Endothelial cell of umbilical vein (primary cell): ENCODE measurements around the gene HECTD1. TPM values are rescaled to one million over a fixed set of nuclear protein-coding genes. Genes with fewer than 3 reads are reported as not detected.
A peak's percentile ranks its signal among the peaks of the same experiment; 100 is the strongest.
"Not testable (repeated sequence)": the region's sequence is repeated elsewhere in the genome, so short reads cannot be mapped to it uniquely, and the experiment has no call there.

ENCODE experiments used
- BruUV-seq: library from RNA; stranded (reverse); fragments of 400-500 nt; replicated peaks from 2 replicates; lab custom pipeline; 2021; lab: Mats Ljungman, UMichigan
- CTCF ChIA-PET: fragments of 300-600, 350-600 bp; sonication (Branson Sonifier 250); formaldehyde crosslinking; loops from one replicate; lab custom pipeline; 2021; ENCODE audit warnings: antibody characterized with exemption, inconsistent platforms; lab: Charles Lee
- POLR2A ChIA-PET: fragments of 300-600, 350-600 bp; sonication (Branson Sonifier 250); formaldehyde crosslinking; loops from one replicate; lab custom pipeline; 2021; ENCODE audit warnings: antibody characterized with exemption, inconsistent platforms; lab: Charles Lee
- DNase-seq: peaks from one replicate; pipeline ENCODE4 v3.0.0-alpha.2; 2011; ENCODE audit warnings: low read depth, low spot score
- FAIRE-seq: peaks from 2 replicates; lab custom pipeline; 2011; peaks lifted over from hg19 to GRCh38; lab: Jason Lieb, UNC
- H2AFZ ChIP-seq: 2 replicates; pipeline ENCODE4 v1.6.0; 2012; ENCODE audit warnings: low read depth, low read length, control low read depth, inconsistent platforms
- H3K27ac ChIP-seq: 2 replicates; pipeline ENCODE4 v1.5.1; 2011; ENCODE audit warnings: low read depth, mild to moderate bottlenecking, control low read depth, low read length, moderate library complexity; ENCODE audit not compliant: insufficient read depth
- H3K27me3 ChIP-seq, 2 experiments: 2 replicates each; pipeline versions ENCODE4 v1.6.0 to v1.6.1; 2011; ENCODE audit warnings: low read length in 2 of 2, mixed read lengths in 1 of 2; ENCODE audit not compliant: control insufficient read depth in 2 of 2, insufficient read depth in 2 of 2
- H3K36me3 ChIP-seq, 2 experiments: 2 replicates in 1 of 2; 3 replicates in 1 of 2; pipeline ENCODE4 v1.5.1; 2011; ENCODE audit warnings: low read length in 2 of 2, mild to moderate bottlenecking in 1 of 2, moderate library complexity in 1 of 2; ENCODE audit not compliant: control insufficient read depth in 2 of 2, insufficient read depth in 2 of 2; ENCODE audit errors: extremely low read depth in 1 of 2
- H3K4me1 ChIP-seq: 3 replicates; pipeline ENCODE4 v1.5.1; 2011; ENCODE audit warnings: mild to moderate bottlenecking, low read length; ENCODE audit not compliant: control insufficient read depth, insufficient read depth; ENCODE audit errors: extremely low read depth
- H3K4me2 ChIP-seq: 2 replicates; pipeline ENCODE4 v1.6.1; 2011; ENCODE audit warnings: low read length, control low read depth, mixed read lengths; ENCODE audit not compliant: insufficient read depth
- H3K4me3 ChIP-seq, 3 experiments: fragments of 200-600 bp in 1 of 3; sonication (generic), shearing (Covaris generic) in 1 of 3; replicated peaks in 1 of 3; 2 replicates each; pipeline ENCODE4 v1.5.1; 2011 to 2016; ENCODE audit warnings: control low read depth in 3 of 3, low read length in 3 of 3, mild to moderate bottlenecking in 2 of 3, inconsistent platforms in 1 of 3, low read depth in 1 of 3, moderate library complexity in 1 of 3; ENCODE audit not compliant: insufficient read depth in 1 of 3
- H3K79me2 ChIP-seq: 2 replicates; pipeline ENCODE4 v1.6.0; 2012; ENCODE audit warnings: low read length, inconsistent platforms; ENCODE audit not compliant: control insufficient read depth, insufficient read depth
- H3K9ac ChIP-seq: replicated peaks from 2 replicates; pipeline ENCODE3; 2011; ENCODE audit warnings: low read length, control low read depth; ENCODE audit not compliant: insufficient read depth; ENCODE audit errors: extremely low read depth
- H3K9me1 ChIP-seq: replicated peaks from 3 replicates; pipeline ENCODE4 v1.6.0; 2011; ENCODE audit warnings: mild to moderate bottlenecking, low read length; ENCODE audit not compliant: control insufficient read depth, insufficient read depth; ENCODE audit errors: extremely low read depth
- H3K9me3 ChIP-seq: replicated peaks from 2 replicates; pipeline ENCODE4 v1.5.1; 2012; ENCODE audit warnings: low read length, inconsistent platforms; ENCODE audit not compliant: control insufficient read depth, insufficient read depth
- H4K20me1 ChIP-seq: replicated peaks from 2 replicates; pipeline ENCODE3; 2011; ENCODE audit warnings: mild to moderate bottlenecking, low read length; ENCODE audit not compliant: control insufficient read depth, insufficient read depth; ENCODE audit errors: extremely low read depth
- EZH2 ChIP-seq: IDR thresholded peaks from 2 replicates; pipeline ENCODE4 v1.6.1; 2012; ENCODE audit warnings: borderline replicate concordance, low read depth, mild to moderate bottlenecking, moderate library complexity, low read length, inconsistent platforms; ENCODE audit not compliant: severe bottlenecking
- FOS ChIP-seq: IDR thresholded peaks from 2 replicates; pipeline ENCODE4 v1.6.1; 2011; ENCODE audit warnings: mild to moderate bottlenecking, low read length, moderate library complexity, borderline replicate concordance; ENCODE audit not compliant: insufficient read depth
- GATA2 ChIP-seq: IDR thresholded peaks from 2 replicates; pipeline ENCODE4 v1.7.0; 2011; ENCODE audit warnings: low read depth, mild to moderate bottlenecking, moderate library complexity, mixed read lengths, low read length; ENCODE audit not compliant: insufficient read length, insufficient read depth
- JUN ChIP-seq: IDR thresholded peaks from 2 replicates; pipeline ENCODE4 v1.6.1; 2011; ENCODE audit warnings: borderline replicate concordance, low read depth; ENCODE audit not compliant: insufficient read length, insufficient read depth
- MYC ChIP-seq: IDR thresholded peaks from one replicate; pipeline ENCODE4 v1.6.1; 2011; ENCODE audit warnings: mild to moderate bottlenecking, low read depth, low read length
- POLR2A ChIP-seq: IDR thresholded peaks from 2 replicates; pipeline ENCODE4 v1.6.1; 2012; ENCODE audit warnings: low read depth, mild to moderate bottlenecking, control low read depth, low read length
- POLR2AphosphoS5 ChIP-seq: IDR thresholded peaks from 2 replicates; pipeline ENCODE4 v1.6.1; 2012; ENCODE audit warnings: low read depth, mild to moderate bottlenecking, control low read depth, low read length, moderate library complexity; ENCODE audit not compliant: insufficient read depth
- dilution Hi-C: fragments of 300-500 bp; cut with MboI; formaldehyde crosslinking; loops from one replicate; pipeline ENCODE4 v1.15.0; 2019; ENCODE audit warnings: low sequenced_read_pairs; ENCODE audit not compliant: extremely low pct_ligation_motif_present
- intact Hi-C: fragments of 100-400 bp; cut with micrococcal nuclease; formaldehyde crosslinking; loops from one replicate; pipeline ENCODE4 v1.10.0; 2022
- polyA plus RNA-seq, 4 experiments: library from polyadenylated mRNA; depleted of rRNA in 3 of 4; stranded (reverse) in 3 of 4; unstranded in 1 of 4; fragments of >200 nt; gene quantifications; 2 replicates each; pipeline versions ENCODE4 v1.2.1 to v1.2.3, GENCODE V29; 2011 to 2012; ENCODE audit warnings: missing spikeins in 1 of 4
- total RNA-seq: library from RNA; stranded (reverse); gene quantifications from 2 replicates; pipeline ENCODE4 v1.2.3, GENCODE V29; 2021
- TF ChIP-seq, protein P1 (sequence below), 2 donors: IDR thresholded peaks; 1 replicate in 1 of 2; 2 replicates in 1 of 2; pipeline ENCODE4 v1.5.1; 2011; ENCODE audit warnings: low read length in 2 of 2, mild to moderate bottlenecking in 2 of 2, moderate library complexity in 2 of 2, control low read depth in 1 of 2, inconsistent platforms in 1 of 2, low read depth in 1 of 2; ENCODE audit not compliant: insufficient read depth in 1 of 2; ENCODE audit errors: extremely low read depth in 1 of 2
- TF ChIP-seq, protein P2 (sequence below): IDR thresholded peaks from 2 replicates; pipeline ENCODE4 v1.6.1; 2011; ENCODE audit not compliant: insufficient read depth, insufficient read length

Gene HECTD1
- total and polyA plus RNA-seq, 2 donors (not counting 3 experiments of a cell fraction or from before 2014, with no cell fraction given) = 67.9 to 181 TPM

DNA sequence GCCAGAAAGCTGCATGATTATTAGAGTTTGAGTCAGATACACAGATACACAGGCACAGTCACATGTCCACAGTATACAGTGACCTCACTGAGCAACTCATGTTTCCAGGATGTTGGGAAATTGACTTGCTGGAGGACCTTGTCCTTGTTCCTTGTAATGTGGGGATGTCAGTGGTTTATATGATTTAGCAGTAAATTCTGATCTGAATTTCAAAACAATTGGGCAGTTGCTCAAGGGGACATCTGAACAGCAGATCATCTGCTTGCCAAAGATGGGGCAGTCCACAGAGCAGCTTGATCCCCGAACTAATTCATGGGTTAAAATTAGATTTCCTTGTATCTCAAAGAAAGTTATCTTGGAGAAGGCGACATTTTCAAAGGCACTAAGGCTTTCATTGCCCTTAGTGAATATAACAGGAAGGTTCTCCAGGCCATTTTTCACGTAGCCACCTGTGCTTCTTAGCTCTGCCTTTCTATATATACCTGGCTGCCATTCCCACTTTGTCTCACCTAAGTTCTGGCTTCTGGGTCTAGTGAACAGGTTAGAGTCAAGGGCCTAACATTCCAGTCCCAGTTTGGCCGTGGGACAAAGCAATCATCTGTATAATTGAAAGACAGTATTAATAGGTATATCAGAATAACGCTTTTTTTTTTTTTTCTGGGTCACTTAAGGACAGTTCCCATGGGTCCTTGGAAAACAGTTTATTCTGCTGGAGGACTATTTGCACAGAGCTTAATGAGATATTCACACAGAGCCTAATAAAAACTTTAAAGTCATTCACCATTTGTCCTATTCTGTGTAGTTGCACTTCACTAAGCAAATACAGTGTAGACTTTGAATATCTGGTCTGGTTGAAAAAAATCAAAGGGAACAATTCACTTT is 116.5 kb downstream of the HECTD1 start:
- no peak overlapping the region for H3K27ac ChIP-seq
- no peaks in the 10 kb centered on the region for H3K4me1 ChIP-seq
- ChIA-PET CTCF (interaction anchor here (1.6 kb wide), 1 partner anchor 14 kb away, joined by 4 read pairs; no protein-coding TSS in a partner anchor), POLR2A (no interaction called here)
- peak; percentile 66 for DNase-seq
- intact Hi-C loops (no loop called here), dilution Hi-C loops (no loop called here)
- no peaks in the 10 kb centered on the region for H3K9me1 ChIP-seq
- H3K27me3 ChIP-seq = no peaks in the 10 kb centered on the region
- H3K4me3 ChIP-seq = no peak overlapping the region
- no peaks in the 10 kb centered on the region for H3K79me2 ChIP-seq
- no peak overlapping the region for H3K4me2 ChIP-seq
- no TSS peak for BruUV-seq
- TF ChIP-seq, protein P1, sequence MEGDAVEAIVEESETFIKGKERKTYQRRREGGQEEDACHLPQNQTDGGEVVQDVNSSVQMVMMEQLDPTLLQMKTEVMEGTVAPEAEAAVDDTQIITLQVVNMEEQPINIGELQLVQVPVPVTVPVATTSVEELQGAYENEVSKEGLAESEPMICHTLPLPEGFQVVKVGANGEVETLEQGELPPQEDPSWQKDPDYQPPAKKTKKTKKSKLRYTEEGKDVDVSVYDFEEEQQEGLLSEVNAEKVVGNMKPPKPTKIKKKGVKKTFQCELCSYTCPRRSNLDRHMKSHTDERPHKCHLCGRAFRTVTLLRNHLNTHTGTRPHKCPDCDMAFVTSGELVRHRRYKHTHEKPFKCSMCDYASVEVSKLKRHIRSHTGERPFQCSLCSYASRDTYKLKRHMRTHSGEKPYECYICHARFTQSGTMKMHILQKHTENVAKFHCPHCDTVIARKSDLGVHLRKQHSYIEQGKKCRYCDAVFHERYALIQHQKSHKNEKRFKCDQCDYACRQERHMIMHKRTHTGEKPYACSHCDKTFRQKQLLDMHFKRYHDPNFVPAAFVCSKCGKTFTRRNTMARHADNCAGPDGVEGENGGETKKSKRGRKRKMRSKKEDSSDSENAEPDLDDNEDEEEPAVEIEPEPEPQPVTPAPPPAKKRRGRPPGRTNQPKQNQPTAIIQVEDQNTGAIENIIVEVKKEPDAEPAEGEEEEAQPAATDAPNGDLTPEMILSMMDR (IDR thresholded peaks at IDR 0.05; ENCODE audit: extremely low read depth in 1 of 2, insufficient read depth in 1 of 2, low read depth in 1 of 2, low read length in 2 of 2) = no peak
- TF ChIP-seq, protein P2, sequence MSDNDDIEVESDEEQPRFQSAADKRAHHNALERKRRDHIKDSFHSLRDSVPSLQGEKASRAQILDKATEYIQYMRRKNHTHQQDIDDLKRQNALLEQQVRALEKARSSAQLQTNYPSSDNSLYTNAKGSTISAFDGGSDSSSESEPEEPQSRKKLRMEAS = no peak
- TF ChIP-seq FOS = no peak
- TF ChIP-seq GATA2 = no peak
- TF ChIP-seq POLR2AphosphoS5 = no peak
- TF ChIP-seq EZH2 = no peak
- TF ChIP-seq JUN = no peak
- TF ChIP-seq POLR2A = no peak
- TF ChIP-seq MYC = no peak
- H3K36me3 ChIP-seq = no peaks in the 10 kb centered on the region
- no peaks in the 10 kb centered on the region for H3K9me3 ChIP-seq
- no peak overlapping the region for H2AFZ ChIP-seq
- H3K9ac ChIP-seq = no peak overlapping the region
- H4K20me1 ChIP-seq = no peaks in the 10 kb centered on the region
- peak; percentile 48 for FAIRE-seq

DNA sequence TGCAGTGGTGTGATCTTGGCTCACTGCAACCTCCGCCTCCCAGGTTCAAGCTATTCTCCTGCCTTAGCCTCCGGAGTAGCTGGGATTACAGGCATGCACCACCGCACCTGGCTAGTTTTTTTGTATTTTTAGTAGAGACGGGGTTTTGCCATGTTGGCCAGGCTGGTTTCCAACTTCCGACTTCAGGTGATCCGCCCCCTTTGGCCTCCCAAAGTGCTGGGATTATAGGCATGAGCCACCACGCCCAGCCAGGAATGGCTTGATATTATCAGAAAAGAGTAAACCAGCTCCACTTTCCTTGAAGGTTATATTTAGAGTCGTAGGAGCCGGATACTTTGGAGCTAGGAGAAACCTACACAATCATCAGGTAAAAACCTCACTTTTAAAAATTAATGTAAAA is 121.1 kb downstream of the HECTD1 start:
- ChIA-PET CTCF (interaction anchor here (1.4 to 1.9 kb wide), 2 partner anchors 9 to 105 kb away, joined by 3 to 7 read pairs; no protein-coding TSS in a partner anchor), POLR2A (interaction anchor here (0.6 kb wide), 1 partner anchor 132 kb away, joined by 3 read pairs; no protein-coding TSS in a partner anchor)
- H3K79me2 ChIP-seq, FAIRE-seq, H3K4me2 ChIP-seq, H3K9ac ChIP-seq, DNase-seq, H3K36me3 ChIP-seq, dilution Hi-C loops, H4K20me1 ChIP-seq, H3K9me3 ChIP-seq, BruUV-seq, H3K9me1 ChIP-seq, H3K4me3 ChIP-seq, H3K4me1 ChIP-seq, H3K27me3 ChIP-seq, H2AFZ ChIP-seq, H3K27ac ChIP-seq: not testable (repeated sequence)
- intact Hi-C loops = loop anchor here (10.0 kb wide), 1 partner anchor 432 kb away; no protein-coding TSS in a partner anchor
